Amygdala (tissue), 56 donors: ENCODE measurements around the gene ZNRF3.
"Not testable (repeated sequence)": the region's sequence is repeated elsewhere in the genome, so short reads cannot be mapped to it uniquely, and the experiment has no call there.

Source experiments
- DNase-seq, 56 donors: peaks; one replicate each; lab custom pipeline; 2025; lab: John Stamatoyannopoulos, UW

The ZNRF3 gene

DNA sequence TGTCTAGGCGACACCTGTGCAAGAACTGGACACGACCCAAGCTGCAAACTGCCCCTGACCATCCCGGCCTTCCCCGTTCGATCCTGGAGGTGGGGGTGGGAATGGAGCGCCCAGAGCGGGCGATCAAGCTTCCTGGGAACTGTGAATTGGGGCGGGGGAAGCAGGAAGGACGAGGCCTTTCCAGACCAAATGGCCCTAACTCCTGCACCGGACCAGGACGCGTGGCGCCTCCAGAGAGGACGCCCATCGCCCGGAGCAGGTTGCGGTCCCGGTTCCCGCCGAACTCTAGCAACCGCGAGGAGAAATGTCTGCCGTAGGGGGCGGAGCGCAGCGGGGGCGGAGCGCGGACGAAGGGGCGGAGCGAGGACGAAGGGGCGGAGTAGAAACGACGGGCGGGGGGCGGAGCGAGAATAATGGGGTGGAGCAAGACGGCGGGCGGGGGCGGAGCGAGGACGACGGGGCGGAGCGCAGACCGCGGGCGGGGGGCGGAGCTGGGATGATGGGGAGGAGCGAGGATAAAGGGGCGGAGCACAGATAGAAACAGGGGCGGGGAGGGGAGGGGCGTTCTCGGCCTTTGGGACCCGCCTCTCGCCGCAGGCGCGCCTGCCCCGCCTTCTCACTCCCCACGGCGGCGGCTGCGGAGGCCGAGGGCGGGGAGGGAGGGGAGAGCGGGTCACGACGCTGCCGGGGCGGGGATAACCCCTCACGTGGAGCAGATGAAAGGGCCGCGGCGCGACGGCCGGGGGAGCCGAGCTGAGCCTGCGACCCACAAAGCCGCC lies at the start of gene ZNRF3:
Gene ZNRF3, plus strand, starts transcription at position 695 of the 779 bp plus-strand sequence. CDS start 195 bp downstream, outside the sequence.
- DNase-seq, result peak; percentile 68 to 98 (median 92)

DNA sequence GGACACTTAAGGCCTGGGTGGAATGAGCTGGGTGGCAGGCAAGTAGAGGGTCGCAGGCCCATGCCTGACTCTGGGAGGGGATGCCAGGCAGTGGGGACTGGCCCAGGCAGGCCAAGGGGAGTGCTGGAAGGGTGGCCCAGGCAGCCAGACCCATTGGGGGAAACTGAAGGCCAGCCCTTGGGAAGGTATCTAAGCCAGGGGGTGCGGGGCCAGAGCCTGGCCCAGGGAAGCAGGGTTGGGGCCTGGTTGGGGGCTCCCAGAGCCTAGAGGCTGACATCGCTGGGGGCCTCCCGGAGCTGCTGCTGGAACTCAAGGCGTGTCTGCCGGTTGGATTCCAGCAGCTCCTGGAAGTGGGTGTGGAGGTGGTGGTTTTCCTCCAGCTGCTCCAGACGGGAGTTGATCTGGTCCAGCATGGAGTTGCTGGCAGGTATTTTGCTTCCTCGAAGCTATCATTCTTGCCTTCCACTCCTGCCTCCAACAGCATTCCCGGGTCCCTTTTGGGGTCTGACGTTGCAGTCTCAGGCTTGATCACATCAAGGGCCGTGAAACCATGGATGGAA lies 47.7 kb upstream of the ZNRF3 start:
- DNase-seq, result no peak

DNA sequence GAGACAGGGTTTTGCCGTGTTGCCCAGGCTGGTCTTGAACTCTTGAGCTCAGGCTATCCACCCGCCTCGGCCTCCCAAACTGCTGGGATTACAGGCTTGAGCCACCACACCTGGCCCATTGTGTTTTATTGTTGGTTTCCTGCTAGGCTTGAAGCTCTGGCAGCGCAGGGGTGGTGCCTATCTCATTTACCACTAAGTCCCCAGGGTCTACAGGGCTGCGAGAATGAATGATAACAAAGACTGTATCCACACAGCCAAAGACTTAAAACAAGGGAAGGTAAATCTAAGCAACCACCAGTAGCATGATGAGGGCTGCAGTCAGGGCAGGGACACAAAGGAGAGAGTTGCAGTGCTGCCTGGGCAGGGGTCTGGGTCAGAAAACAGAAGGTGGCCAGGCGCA lies 45.7 kb upstream of the ZNRF3 start:
- DNase-seq, result no peak

DNA sequence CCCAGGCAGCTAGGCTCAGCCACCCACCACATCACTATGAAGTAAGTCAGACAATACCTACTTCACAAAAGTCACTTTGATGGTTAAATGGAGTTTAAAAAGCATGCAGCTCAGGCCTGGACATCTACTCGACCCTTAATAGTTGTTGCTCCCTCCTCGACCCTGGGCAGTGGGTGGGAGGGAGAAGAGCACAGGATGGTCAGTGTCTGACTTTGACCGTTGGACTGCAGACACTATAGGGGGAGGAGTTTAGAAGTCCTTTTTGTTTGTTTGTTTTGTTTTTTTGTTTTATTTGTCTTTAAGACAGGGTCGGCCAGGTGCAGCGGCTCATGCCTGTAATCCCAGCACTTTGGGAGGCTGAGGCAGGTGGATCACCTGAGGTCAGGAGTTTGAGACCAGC lies 44.4 kb upstream of the ZNRF3 start:
- no peak for DNase-seq

DNA sequence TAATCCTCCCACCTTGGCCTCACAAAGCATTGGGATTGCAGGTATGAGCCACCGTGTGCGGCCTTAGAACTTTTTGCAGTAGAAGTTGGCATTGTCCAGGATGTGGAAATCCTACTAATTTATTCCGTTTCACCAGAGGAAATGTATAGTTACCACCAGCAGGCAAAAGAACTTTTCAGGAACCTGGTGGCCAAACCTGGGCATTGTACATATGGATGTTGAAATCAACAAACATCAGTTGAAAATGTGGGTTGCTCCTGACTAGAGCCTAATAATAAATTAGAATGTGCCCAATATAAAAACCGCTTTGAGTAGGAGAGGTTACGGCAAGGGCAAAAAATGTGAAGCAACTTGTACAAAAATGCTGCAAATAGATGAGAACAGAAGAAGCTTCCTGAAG lies 42.3 kb upstream of the ZNRF3 start:
- no peak for DNase-seq

DNA sequence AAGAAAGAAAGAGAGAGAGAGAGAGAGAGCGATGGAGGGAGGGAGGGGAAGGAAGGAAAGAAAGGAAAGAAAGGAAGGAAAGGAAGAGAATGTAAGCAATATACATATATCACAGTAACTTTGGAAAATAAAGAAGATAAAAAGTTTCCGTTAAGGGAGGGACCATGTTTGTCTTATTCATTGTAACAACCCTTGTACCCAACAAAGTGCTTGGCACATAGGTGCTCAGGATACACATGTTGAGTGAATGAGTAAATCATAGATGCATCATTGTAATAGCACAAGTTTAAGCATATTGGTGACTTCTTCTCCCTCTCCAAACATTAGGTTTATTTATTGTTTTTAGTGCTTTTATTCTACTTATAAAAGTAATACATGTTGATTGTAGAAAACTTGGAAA lies 39.7 kb upstream of the ZNRF3 start:
- no peak for DNase-seq

DNA sequence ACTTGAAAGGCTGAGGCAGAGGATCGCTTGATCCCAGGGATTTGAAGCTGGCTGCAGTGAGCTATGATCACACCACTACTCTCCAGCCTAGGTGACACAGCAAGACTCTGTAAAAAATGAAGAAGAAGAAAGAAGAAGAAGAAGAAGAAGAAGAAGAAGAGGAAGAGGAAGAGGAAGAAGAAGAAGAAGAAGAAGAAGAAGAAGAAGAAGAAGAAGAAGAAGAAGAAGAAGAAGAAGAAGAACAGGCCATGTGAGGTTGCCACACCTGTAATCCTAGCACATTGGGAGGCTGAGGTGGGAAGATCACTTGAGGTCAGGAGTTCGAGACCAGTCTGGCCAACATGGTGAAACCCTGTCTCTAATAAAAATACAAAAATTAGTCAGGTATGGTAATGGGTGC lies 39.1 kb upstream of the ZNRF3 start:
- not testable (repeated sequence) for DNase-seq

DNA sequence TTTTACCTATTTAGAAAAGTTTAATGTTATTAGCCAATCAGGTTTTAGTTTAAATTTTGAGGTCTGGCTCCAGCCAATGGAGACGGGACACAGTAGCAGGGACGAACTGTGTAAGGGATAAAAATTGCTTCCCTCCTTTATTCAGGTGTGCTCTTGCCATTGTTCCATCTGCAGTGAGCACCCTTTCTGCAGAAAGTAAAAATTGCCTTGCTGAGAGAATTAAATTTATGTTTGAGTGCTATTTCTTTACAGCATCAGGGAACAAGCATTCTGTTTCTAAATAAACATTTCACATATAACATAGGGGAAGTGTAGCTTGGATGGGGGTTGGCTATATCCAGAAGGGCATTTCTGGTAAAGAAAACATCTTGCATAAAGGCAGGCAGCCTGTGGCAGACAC lies 36.4 kb upstream of the ZNRF3 start:
- no peak for DNase-seq

DNA sequence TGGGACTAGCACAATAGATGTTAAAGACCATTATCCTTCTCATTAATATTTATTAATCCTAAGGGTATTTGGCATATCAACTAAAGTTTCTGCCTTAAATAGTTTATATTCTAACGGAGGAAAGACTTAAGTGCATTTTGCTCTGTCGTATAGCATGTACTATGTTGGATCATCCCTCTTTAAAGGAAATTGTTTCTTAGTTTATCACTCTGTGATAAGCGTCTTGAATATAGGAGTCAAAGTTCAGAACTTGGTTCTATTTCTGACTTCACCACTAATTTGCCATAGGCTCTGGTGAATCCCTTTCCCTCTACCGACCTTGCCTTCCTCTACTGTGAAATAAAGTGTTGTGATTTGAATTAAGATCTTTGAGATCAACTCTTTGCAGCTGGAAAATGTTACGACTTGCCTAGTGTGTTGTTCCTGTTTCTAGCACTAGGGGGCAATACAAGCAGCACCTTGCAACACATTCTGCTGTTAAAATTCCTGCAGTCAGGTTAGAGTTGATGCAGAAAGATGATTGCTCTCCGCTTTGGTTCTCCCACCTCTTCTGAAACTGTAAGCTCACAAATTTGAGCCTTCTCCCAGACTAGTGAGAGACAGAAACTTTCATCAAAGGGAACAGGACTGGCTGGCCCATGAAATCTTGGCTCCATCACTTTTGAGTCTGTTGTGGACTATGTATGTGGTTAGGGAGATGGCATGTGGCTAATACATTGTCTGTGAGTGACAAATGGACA lies 27.8 kb upstream of the ZNRF3 start:
- DNase-seq, result peak in 30 of 56 donors; percentile 1 to 72 (median 10)

DNA sequence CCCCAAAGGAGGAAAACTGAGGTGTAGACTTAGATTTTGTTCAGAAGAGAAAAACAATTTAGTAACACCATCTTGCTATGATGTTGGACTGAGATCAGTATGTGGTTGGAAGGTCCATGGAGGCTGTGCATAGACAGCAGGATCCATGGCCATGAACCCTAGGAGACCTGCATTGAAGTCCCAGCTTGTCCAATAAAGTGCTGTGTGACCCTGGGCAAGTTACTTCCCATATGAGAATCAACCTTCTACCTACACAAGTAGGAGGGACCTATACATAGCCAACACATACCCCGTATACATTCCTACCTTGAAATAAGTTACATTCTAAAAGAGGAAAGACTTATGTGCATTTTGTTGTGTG lies 27.3 kb upstream of the ZNRF3 start:
- no peak for DNase-seq

DNA sequence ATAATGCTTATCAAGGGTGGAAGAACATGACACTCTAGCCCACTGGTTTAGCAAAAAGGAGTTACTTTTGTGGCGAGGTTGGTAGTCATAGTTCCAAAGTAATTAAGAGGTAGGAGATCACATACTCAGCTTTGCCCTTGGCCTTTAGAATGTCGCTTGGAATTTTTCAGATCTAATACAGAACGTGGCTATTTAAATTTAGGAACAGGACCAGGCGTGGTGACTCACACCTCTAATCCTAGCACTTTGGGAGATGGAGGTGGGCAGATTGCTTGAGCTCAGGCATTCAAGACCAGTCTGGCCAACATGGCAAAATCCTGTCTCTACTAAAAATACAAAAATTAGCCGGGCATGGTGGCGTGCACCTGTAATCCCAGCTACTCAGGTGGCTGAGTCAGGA lies 26.1 kb upstream of the ZNRF3 start:
- no peak for DNase-seq

DNA sequence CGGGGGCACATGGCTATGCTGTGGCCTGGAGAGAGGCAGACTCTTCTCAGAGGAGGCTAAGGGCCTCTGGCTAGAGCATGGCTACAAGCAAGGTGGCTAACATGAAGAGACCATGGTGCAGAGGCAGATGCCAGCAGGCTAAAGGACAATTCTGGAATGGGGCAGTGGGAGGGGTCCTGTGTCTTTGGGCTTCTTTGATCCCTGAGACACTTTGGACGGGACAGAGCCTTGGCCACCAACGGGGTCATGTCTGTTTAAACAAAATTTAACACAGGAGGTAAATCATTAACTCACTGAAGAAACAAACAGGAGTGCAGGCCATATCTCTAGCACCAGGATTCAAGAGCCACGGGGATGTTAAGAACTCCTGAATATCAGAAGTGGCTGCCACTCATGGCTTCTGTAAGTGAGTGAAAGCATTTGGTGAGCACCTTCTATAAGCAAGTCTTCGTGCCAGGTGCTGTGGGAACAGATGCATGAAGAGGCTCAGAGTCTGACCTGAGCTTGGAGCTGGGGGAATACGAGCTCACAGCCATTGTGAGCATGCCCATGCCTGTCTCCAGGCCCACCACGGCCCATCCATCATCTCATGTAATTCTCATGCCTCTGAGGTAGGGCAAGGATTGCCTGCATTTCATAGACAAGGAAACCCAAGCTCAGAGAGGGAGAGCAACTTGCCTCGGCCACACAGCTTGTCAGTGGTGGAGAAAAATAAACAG lies 18.3 kb upstream of the ZNRF3 start:
- no peak for DNase-seq

DNA sequence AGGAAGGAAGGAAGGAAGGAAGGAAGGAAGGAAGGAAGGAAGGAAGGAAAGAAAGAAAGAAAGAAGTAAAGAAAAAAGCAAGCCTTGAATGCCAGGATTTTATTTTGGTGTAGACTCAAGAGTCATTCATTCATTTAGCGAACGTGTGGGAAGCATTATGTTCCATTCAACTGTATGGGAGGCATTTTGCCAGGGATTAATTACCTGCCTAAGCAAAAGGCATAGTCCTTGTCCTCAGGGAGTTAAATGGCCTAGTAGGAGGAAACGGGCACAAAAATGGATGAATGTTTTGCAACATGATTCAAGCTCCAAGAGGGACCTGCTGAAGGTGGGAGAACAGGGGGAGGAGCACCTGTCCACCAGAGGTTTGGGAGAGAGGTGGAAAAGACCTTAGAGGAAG lies 16.2 kb upstream of the ZNRF3 start:
- no peak for DNase-seq

DNA sequence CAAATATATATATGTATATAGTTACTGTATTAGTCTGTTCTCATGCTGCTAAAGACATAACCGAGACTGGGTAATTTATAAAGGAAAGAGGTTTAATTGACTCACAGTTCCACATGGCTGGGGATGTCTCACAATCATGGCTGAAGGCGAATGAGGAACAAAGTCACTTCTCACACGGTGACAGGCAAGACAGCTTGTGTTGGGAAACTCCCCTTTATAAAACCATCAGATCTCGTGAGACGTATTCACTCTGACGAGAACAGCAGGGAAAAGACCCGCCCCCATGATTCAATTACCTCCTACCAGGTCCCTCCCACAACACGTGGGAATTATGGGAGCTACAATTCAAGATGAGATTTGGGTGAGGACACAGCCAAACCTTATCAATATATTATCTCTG lies 15.0 kb upstream of the ZNRF3 start:
- not testable (repeated sequence) for DNase-seq

DNA sequence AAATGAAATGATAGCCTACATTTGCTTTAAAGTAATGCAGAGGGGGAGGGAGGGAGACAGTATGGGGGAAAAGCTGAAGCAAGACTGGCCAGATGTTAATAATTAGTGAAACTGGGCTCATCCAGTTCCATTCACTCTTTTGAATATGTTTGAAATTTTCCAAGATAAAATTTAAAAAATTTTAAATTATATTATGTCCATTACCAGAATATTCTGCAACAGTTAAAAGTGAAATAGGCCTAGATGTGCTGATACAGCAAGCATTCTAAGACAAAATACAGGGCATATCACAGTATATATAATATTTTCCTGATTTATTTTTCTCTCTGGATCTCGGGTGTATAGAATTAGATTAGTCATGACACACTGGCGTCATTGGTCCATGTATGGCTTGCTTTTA lies 13.6 kb upstream of the ZNRF3 start:
- DNase-seq, result no peak

DNA sequence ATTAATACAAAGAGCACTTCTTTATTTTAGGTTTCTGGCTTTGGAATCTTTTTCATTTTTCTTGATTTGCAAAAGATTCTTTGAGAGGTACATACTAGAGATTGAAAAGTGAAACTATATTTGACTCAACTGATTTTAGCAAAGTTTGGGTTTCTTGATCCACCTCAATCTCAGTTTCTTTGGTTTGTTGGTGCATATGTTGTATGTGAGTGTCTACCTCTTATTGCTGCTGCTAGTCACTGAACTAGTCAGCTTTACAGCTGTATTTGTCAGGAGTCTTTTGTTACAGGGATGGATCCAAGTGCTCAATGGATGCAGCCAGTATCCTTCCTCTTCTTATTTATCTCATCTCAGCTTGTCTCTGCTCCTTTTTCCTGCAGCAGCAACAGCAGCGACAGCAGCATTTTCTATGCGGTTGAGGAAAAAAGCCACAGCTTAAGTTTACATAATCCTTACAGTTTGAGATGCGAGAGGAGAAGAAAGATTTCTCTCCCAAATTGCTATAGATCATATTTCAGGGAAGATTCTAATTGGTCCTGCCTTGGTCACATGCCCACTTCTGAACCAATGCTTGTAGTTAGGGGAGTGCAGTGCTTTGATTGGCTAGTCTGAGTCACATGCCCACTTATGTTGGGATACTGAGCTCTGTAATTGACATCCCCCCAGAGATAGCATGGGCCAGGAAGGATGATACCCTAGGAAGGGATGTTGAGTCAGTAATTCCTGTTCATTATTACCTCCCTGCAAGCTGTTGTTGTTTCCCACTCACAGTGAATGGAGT lies 10.0 kb upstream of the ZNRF3 start:
- no peak for DNase-seq

DNA sequence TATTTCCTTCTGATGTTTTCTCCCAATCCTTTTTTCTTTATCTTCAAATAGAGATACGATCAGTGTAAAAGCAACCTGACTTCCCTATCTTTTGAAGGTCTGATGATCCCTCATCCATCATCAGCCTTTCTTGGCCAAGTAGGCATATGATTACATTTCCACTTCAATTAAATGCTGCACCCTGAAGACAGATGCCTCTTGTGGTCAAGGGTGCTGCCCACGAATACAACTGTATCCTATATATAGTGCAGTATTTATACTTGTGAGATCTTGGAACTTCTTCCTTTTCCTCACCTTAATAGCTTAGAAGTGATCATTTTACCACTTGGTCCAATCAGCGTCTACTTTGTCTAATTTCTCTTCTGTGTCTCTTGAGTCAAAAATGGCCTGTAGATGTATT lies 9.3 kb upstream of the ZNRF3 start:
- DNase-seq, result no peak

DNA sequence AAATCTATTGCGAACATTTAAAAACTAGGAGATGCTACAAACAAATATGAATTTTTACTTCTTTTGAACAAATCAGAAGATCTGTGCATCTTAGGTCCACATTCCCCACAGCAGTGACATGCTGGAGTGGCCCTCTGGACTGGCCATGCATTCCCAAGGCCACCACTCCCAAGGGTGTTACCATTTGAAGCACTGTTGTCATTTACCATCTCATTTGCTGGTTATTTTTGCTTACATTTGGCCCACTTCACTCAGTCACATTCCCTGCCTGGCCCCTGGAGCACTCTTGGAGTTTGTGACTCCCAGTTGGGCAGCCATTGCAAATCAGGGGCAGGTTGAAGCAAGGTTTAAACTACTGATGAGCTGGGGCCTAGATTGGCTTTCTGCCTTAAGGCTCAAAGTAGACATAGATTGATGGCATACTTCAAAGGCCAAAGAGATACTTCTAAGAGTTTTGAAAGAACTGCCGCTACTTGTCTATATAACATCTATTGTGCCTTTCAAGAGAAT lies 8.5 kb upstream of the ZNRF3 start:
- no peak for DNase-seq

DNA sequence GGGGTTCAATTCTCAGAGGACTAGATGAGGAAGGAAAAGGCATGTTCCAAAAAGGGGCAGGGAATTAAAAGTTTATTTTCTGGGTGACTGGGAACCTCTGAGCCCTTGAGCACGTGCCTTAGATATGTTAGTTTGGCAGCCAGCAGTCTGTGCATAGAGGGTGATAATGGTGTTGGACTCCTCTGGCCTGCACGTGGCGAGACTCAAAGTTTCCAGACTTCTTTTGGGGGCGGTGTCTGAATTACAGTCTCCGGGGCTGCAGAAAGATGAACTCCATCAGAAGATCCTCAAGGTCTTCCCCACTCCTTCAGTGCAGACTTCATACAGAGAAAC lies 861 bp upstream of the ZNRF3 start:
- no peak for DNase-seq

DNA sequence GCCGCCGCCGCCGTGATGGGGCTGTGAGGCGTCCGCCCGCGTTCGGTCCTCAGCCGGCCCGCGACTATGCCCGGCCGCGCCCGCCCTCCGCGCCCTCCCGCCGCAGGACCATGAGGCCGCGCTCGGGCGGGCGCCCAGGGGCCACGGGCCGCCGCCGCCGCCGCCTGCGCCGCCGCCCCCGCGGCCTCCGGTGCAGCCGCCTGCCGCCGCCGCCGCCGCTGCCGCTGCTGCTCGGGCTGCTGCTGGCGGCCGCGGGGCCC lies 215 bp downstream of the ZNRF3 start:
- no peak for DNase-seq
